AG04450 (cell line): ENCODE results near the gene TMEM215. TPM values are rescaled to one million over a fixed set of nuclear protein-coding genes. Genes with fewer than 3 reads are reported as not detected.

ENCODE experiments used
- CTCF ChIA-PET: fragments of 300-600, 350-600 bp; formaldehyde crosslinking; extraction: SDS; loops from one replicate; lab custom pipeline; 2022; ENCODE audit warnings: antibody characterized with exemption, inconsistent platforms; lab: Charles Lee
- POLR2A ChIA-PET: fragments of 350-600 bp; formaldehyde crosslinking; extraction: SDS; loops from one replicate; lab custom pipeline; 2021; ENCODE audit warnings: antibody characterized with exemption, inconsistent platforms; lab: Yijun Ruan, JAX
- DNase-seq: peaks from one replicate; pipeline ENCODE4 v3.0.0-alpha.2; 2011; ENCODE audit warnings: low read depth, low spot score
- H3K27ac ChIP-seq: one replicate; pipeline ENCODE4 v1.5.1; 2012; ENCODE audit warnings: low read depth, low read length, control low read depth
- H3K27me3 ChIP-seq: one replicate; pipeline ENCODE4 v1.6.0; 2012; ENCODE audit warnings: low read length; ENCODE audit not compliant: control insufficient read depth, insufficient read depth
- H3K4me3 ChIP-seq: 2 replicates; pipeline ENCODE4 v1.5.1; 2011; ENCODE audit warnings: mild to moderate bottlenecking, low read depth, low read length, control low read depth
- H3K9me3 ChIP-seq: 2 replicates; pipeline ENCODE4 v1.5.1; 2012; ENCODE audit warnings: low read length; ENCODE audit not compliant: control insufficient read depth, insufficient read depth
- CTCF ChIP-seq: IDR thresholded peaks from 2 replicates; pipeline ENCODE4 v1.5.1; 2011; ENCODE audit warnings: low read depth, low read length, control low read depth, inconsistent platforms
- polyA plus RNA-seq: library from polyadenylated mRNA; depleted of rRNA; stranded (reverse); fragments of >200 nt; gene quantifications from 2 replicates; pipeline ENCODE4 v1.2.3, GENCODE V29; 2011

The TMEM215 gene
- polyA plus RNA-seq, 1 experiment = not detected

GRCh38 chr9:32807217-32807616 lies 23.9 kb downstream of the TMEM215 start:
- H3K9me3 ChIP-seq = no peaks in the 10 kb centered on the region
- ChIA-PET POLR2A (no interaction called here), CTCF (no interaction called here)
- H3K27ac ChIP-seq = no peak overlapping the region
- DNase-seq = no peak
- no peak overlapping the region for H3K4me3 ChIP-seq
- TF ChIP-seq CTCF = no peak
- no peaks in the 10 kb centered on the region for H3K27me3 ChIP-seq

GRCh38 chr9:32811246-32811645 lies 27.9 kb downstream of the TMEM215 start:
- Histone ChIP-seq H3K27ac (no peak overlapping the region), H3K27me3 (no peaks in the 10 kb centered on the region), H3K4me3 (no peak overlapping the region), H3K9me3 (no peaks in the 10 kb centered on the region)
- ChIA-PET POLR2A (no interaction called here), CTCF (interaction anchor here (0.5 kb wide), 1 partner anchor 18 kb away, joined by 5 read pairs; no protein-coding TSS in a partner anchor)
- no peak for DNase-seq
- no peak for TF ChIP-seq CTCF

- CTCF ChIA-PET = no interaction called here
Measured at GRCh38 chr9:32820322-32820721, 37.0 kb downstream of the TMEM215 start.

GRCh38 chr9:32823101-32823500 lies 39.8 kb downstream of the TMEM215 start:
- POLR2A ChIA-PET = no interaction called here

More at GRCh38 chr9:32820322-32820721, 37.0 kb downstream of the TMEM215 start:
- no peaks in the 10 kb centered on the region for H3K9me3 ChIP-seq
- DNase-seq = no peak
- H3K27me3 ChIP-seq = no peaks in the 10 kb centered on the region
- no peak for TF ChIP-seq CTCF
- no peak overlapping the region for H3K27ac ChIP-seq
- no peak overlapping the region for H3K4me3 ChIP-seq
- POLR2A ChIA-PET = no interaction called here

GRCh38 chr9:32823551-32823950 lies 40.2 kb downstream of the TMEM215 start:
- ChIA-PET CTCF (no interaction called here), POLR2A (no interaction called here)
- no peak for TF ChIP-seq CTCF
- no peaks in the 10 kb centered on the region for H3K27me3 ChIP-seq
- H3K27ac ChIP-seq = no peak overlapping the region
- no peaks in the 10 kb centered on the region for H3K9me3 ChIP-seq
- no peak for DNase-seq
- H3K4me3 ChIP-seq = no peak overlapping the region

More at GRCh38 chr9:32823101-32823500, 39.8 kb downstream of the TMEM215 start:
- Histone ChIP-seq H3K9me3 (no peaks in the 10 kb centered on the region), H3K27ac (no peak overlapping the region), H3K4me3 (no peak overlapping the region), H3K27me3 (no peaks in the 10 kb centered on the region)
- no peak for TF ChIP-seq CTCF
- CTCF ChIA-PET = no interaction called here
- DNase-seq = no peak
